GM12892 (cell line): ENCODE data around the gene RBKS.

Source experiments
- POLR2A ChIP-seq: IDR thresholded peaks from 2 replicates; pipeline ENCODE4 v1.6.1; 2011; ENCODE audit warnings: low read depth, low read length, control low read depth
- POLR2AphosphoS5 ChIP-seq: IDR thresholded peaks from 2 replicates; pipeline ENCODE4 v1.6.1; 2011; ENCODE audit warnings: low read depth, low read length, control low read depth

DNA sequence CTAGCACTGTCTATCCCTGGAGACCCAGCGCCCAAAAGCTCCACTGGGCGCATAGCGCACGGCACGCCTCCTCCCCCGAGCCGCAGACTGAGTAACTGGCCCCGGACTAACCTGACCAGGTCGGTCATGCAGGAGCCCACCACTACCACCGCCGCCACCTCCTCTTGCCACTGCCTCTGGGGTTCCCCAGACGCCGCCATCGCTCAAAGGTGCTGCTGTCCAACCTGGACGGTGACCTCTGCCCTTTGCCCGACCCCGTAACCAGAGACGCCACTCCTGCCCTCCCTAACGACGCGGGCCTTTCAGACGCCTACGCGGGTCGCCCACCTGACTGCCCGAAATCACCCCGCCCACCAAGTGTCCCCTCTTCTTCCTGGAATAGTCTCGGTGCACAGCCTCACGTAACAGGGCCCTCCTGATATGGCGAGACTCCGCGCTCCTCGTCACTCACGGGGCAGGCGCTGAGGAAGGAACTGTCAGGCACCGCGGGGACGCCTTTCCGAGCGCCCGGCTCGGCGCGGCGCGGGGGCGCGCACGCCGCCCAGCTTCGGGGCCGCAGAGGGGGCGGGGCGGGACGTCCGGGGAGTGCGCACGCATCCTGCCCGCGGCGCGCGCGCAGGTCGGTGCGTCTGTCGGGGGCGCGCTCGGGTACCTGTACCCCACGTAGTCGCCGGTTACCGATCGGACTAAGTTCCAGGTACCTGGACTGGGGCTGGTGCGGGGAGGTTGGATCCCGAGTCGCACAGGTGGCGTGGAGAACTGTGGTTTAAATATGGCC lies at the start of gene RBKS, which contains the start of gene BABAM2:
- TF ChIP-seq POLR2AphosphoS5 = peak; percentile 81
- TF ChIP-seq POLR2A = peak; percentile 75
